ENCODE data around the gene ACY1. TPM values are rescaled to one million over a fixed set of nuclear protein-coding genes. Genes with fewer than 3 reads are reported as not detected.

ACY1 gene
- total and polyA plus RNA-seq, 2 of the 13 experiments (the other 11 are each of a cell fraction or from before 2014, with no cell fraction given): 113 to 162 TPM

- H3K4me1 ChIP-seq (ENCODE audit: insufficient read depth, low read length): peaks cover 51% of the 10 kb centered on the region
- POLR2A ChIA-PET: interaction anchor here (0.7 to 5.5 kb wide), 12 partner anchors 9 to 264 kb away, joined by 3 to 173 read pairs (median 8); partner anchors contain the start of genes ACY1, DUSP7, PARP3 and RPL29
- in situ Hi-C loops (cut with HindIII; ENCODE audit: extremely low pct_ligation_motif_present, low pct_unique_long_range_greater_than_20kb) (no loop called here), intact Hi-C loops (cut with micrococcal nuclease; ENCODE audit: unreplicated experiment) (loop anchor here (1.0 kb wide), 1 partner anchor 32 kb away; the partner anchor contains the start of gene PARP3)
- H4K20me1 ChIP-seq (ENCODE audit: insufficient read depth, low read length): no peaks in the 10 kb centered on the region
- CTCF ChIA-PET (ENCODE audit: low intra/inter-chr PET ratio, low total read pairs): interaction anchor here (1.8 to 3.5 kb wide), 2 partner anchors 8 to 32 kb away, joined by 12 to 34 read pairs; partner anchors contain the start of genes ACY1, PARP3 and RRP9
- H3K36me3 ChIP-seq (replicated peaks in 1 of 2; ENCODE audit: control insufficient read depth in 1 of 2, insufficient read depth in 2 of 2, low read length in 2 of 2): peaks cover 2 to 5% of the 10 kb centered on the region in 2 experiments; a peak in 1 of 5 replicates
- H3K9ac ChIP-seq (ENCODE audit: insufficient read depth, low read depth, low read length): peak overlapping the region; percentile 94
- peak overlapping the region; percentile 99 for H3K4me2 ChIP-seq (ENCODE audit: low read depth, low read length)
- H2AFZ ChIP-seq (ENCODE audit: low read length): no peak overlapping the region
- TSS peak; percentile 41 for BruUV-seq (replicated peaks)
- FAIRE-seq (no peak), DNase-seq (ENCODE audit: low spot score) (no peak), ATAC-seq (peak; percentile 55)
- peaks cover 11% of the 10 kb centered on the region for H3K79me2 ChIP-seq (ENCODE audit: insufficient read depth, low read length)
- 1% methylated on average over 15 of the region's 30 CpGs for whole genome bisulfite sequencing (ENCODE audit: low lambda C conversion rate)
- peak overlapping the region; percentile 73 to 82 (median 77) for H3K4me3 ChIP-seq (replicated peaks in 1 of 3; ENCODE audit: insufficient read depth in 1 of 3, low read depth in 2 of 3, low read length in 3 of 3)
- H3K27me3 ChIP-seq (ENCODE audit: control insufficient read depth in 1 of 2, insufficient read depth in 2 of 2, low read length in 2 of 2): no peaks in the 10 kb centered on the region; a peak in 1 of 5 replicates
- H3K27ac ChIP-seq (ENCODE audit: extremely low read length, insufficient read depth, low read length): peak overlapping the region; percentile 97
- no peaks in the 10 kb centered on the region for H3K9me3 ChIP-seq (ENCODE audit: low read length)
- TF ChIP-seq ZNF678 (CRISPR knock-in tag; IDR thresholded peaks at IDR 0.05): peak; percentile 70; the same call in 1 of the 2 replicates
- no peak for TF ChIP-seq HDAC6 (IDR thresholded peaks at IDR 0.05; ENCODE audit: low read depth, low read length)
- peak; percentile 19; the same call in 1 of the 2 replicates for TF ChIP-seq ZNF180 (CRISPR knock-in tag; IDR thresholded peaks at IDR 0.05; ENCODE audit: borderline replicate concordance, low read depth)
- TF ChIP-seq ZNF549 (CRISPR knock-in tag; IDR thresholded peaks at IDR 0.05): no peak
- TF ChIP-seq ZNF18 (CRISPR knock-in tag; IDR thresholded peaks at IDR 0.05; ENCODE audit: insufficient replicate concordance): peak; percentile 78
- TF ChIP-seq FOXO4 (CRISPR knock-in tag; conservative IDR thresholded peaks at IDR 0.05): peak; percentile 60; the same call in 1 of the 2 replicates
- peak; percentile 32; the same call in 1 of the 2 replicates for TF ChIP-seq ZNF501 (CRISPR knock-in tag; IDR thresholded peaks at IDR 0.05)
- peak; percentile 7; the same call in 1 of the 2 replicates for TF ChIP-seq NR0B2 (CRISPR knock-in tag; IDR thresholded peaks at IDR 0.05)
- TF ChIP-seq HNRNPK (IDR thresholded peaks at IDR 0.05; ENCODE audit: low read depth, low read length, poor library complexity, severe bottlenecking): peak; percentile 30
- 0 out of 2 replicates have a peak, but pooled peaks have one; percentile 37 for TF ChIP-seq ZNF703 (CRISPR knock-in tag; IDR thresholded peaks at IDR 0.05; ENCODE audit: borderline replicate concordance)
- peak; percentile 62; the same call in 1 of the 2 replicates for TF ChIP-seq ZFX (CRISPR knock-in tag; IDR thresholded peaks at IDR 0.05; ENCODE audit: low read depth)
- TF ChIP-seq, protein P1, sequence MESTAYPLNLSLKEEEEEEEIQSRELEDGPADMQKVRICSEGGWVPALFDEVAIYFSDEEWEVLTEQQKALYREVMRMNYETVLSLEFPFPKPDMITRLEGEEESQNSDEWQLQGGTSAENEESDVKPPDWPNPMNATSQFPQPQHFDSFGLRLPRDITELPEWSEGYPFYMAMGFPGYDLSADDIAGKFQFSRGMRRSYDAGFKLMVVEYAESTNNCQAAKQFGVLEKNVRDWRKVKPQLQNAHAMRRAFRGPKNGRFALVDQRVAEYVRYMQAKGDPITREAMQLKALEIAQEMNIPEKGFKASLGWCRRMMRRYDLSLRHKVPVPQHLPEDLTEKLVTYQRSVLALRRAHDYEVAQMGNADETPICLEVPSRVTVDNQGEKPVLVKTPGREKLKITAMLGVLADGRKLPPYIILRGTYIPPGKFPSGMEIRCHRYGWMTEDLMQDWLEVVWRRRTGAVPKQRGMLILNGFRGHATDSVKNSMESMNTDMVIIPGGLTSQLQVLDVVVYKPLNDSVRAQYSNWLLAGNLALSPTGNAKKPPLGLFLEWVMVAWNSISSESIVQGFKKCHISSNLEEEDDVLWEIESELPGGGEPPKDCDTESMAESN (CRISPR knock-in tag; conservative IDR thresholded peaks at IDR 0.05): 0 out of 2 replicates have a peak, but pooled peaks have one; percentile 8
- TF ChIP-seq RFX5 (IDR thresholded peaks at IDR 0.05; ENCODE audit: low read depth, low read length): peak; percentile 42; the same call in 1 of the 2 replicates
- TF ChIP-seq KDM5A (IDR thresholded peaks at IDR 0.05; ENCODE audit: borderline replicate concordance, low read length): no peak
- 0 out of 2 replicates have a peak, but pooled peaks have one; percentile 8 for TF ChIP-seq SMAD3 (CRISPR knock-in tag; IDR thresholded peaks at IDR 0.05)
- TF ChIP-seq ZC3H4 (CRISPR knock-in tag; IDR thresholded peaks at IDR 0.05; ENCODE audit: borderline replicate concordance): peak; percentile 94; the same call in 1 of the 2 replicates
These were observed 8.9 kb upstream of the ACY1 start for GRCh38 chr3:51974277-51974962.

Data from HepG2 (cell line).